ENCODE measurements around the gene MTHFSD. TPM values are rescaled to one million over a fixed set of nuclear protein-coding genes. Genes with fewer than 3 reads are reported as not detected.

MTHFSD gene
- total and polyA plus RNA-seq, 7 donors: 5.5 to 18.8 (median 10.9) TPM

DNA sequence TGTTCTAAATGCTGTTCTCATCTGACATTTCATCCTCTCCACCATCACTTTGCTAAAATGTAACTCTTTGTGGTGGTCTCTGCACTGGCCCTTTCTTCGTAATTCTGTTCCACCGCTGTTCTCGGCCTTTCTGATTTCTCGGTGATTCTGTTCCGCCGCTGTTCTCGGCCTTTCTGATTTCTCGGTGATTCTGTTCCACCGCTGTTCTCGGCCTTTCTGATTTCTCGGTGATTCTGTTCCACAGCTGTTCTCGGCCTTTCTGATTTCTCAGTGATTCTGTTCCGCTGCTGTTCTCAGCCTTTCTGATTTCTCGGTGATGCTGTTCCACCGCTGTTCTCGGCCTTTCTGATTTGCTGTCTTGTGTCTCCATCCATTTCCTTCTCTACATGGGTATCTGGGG is 32.4 kb downstream of the MTHFSD start:
- WGBS, 2 donors: 85 to 90% methylated on average over 16 of the region's 16 CpGs
- DNase-seq: peak; percentile 63
- peaks cover 0 to 4% (median 3%) of the 10 kb centered on the region in 3 donors for H3K27me3 ChIP-seq

DNA sequence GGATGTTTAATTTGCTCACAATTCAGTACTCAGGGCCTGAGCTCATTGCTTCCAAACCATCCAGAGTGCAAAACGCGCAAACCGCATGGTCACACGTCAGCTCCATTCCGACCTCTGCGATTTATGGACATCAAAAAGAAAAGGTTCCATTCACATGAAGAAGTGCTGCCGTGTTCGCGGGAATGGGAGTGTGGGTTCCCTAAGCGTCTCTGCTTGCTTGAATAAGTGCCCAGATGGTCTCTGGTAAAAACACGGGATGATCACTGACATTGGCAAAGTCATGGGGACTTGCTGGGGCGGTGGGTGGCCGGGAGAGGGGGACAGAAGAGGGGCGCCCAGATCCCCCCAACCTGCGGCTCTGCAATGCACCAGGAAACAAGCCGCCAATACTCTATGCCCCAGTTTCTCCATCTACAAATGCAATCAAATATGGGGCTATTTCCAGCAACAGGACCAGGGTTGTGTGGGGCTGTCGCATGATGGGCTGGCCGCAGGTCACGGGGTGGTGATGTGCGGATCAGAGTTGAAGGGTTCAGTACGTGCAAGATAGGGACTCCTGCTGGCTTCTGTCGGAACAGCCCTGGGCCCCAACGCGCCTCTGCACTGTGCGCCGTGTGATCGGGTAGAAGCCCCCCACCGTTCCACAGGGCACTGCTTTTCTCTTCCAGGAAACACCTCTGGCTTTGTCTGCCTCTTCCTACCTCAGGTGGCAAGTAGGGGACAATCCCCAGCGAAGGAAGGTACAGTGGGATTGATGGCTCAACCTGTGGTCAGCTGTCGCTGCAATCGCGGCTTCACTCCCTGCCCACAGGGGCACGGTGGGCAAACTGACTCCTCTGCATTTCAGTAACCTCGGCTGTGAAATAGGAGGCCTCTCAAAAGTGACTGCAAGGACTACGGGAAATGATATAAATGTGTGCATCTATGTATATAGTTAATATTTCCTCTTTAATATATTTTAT is 33.5 kb downstream of the MTHFSD start:
- 81 to 82% methylated on average over 35 of the region's 35 CpGs for WGBS, 2 donors
- DNase-seq: peak; percentile 69
- Histone ChIP-seq H3K4me3 (no peak overlapping the region), H3K9me3 (no peaks in the 10 kb centered on the region), H3K27me3 (peaks cover 3 to 4% (median 3%) of the 10 kb centered on the region in 3 donors), H3K36me3 (peaks cover 0 to 4% (median 0%) of the 10 kb centered on the region in 4 donors), H3K4me1 (peaks cover 0 to 42% (median 37%) of the 10 kb centered on the region in 4 donors), H3K27ac (no peak overlapping the region)
- intact Hi-C loops (cut with DNase I): loop anchor here (2.0 kb wide), 1 partner anchor 703 kb away; no protein-coding TSS in a partner anchor
- TF ChIP-seq POLR2A (IDR thresholded peaks at IDR 0.05) (no peak), POLR2AphosphoS5 (IDR thresholded peaks at IDR 0.05) (peak in 1 of 4 donors; percentile 23)

More for the DNA sequence above, 32.4 kb downstream of the MTHFSD start:
- Histone ChIP-seq H3K4me1 (peaks cover 0 to 32% (median 26%) of the 10 kb centered on the region in 4 donors), H3K27ac (no peak overlapping the region), H3K4me3 (no peak overlapping the region), H3K9me3 (no peaks in the 10 kb centered on the region), H3K36me3 (no peaks in the 10 kb centered on the region)
- intact Hi-C loops (cut with DNase I): no loop called here
- no peak for TF ChIP-seq EP300 (IDR thresholded peaks at IDR 0.05)
- TF ChIP-seq POLR2AphosphoS5 (IDR thresholded peaks at IDR 0.05): peak in 1 of 4 donors; percentile 25
- no peak for TF ChIP-seq POLR2A (IDR thresholded peaks at IDR 0.05)
- TF ChIP-seq, protein P1, sequence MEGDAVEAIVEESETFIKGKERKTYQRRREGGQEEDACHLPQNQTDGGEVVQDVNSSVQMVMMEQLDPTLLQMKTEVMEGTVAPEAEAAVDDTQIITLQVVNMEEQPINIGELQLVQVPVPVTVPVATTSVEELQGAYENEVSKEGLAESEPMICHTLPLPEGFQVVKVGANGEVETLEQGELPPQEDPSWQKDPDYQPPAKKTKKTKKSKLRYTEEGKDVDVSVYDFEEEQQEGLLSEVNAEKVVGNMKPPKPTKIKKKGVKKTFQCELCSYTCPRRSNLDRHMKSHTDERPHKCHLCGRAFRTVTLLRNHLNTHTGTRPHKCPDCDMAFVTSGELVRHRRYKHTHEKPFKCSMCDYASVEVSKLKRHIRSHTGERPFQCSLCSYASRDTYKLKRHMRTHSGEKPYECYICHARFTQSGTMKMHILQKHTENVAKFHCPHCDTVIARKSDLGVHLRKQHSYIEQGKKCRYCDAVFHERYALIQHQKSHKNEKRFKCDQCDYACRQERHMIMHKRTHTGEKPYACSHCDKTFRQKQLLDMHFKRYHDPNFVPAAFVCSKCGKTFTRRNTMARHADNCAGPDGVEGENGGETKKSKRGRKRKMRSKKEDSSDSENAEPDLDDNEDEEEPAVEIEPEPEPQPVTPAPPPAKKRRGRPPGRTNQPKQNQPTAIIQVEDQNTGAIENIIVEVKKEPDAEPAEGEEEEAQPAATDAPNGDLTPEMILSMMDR (IDR thresholded peaks at IDR 0.05): no peak

DNA sequence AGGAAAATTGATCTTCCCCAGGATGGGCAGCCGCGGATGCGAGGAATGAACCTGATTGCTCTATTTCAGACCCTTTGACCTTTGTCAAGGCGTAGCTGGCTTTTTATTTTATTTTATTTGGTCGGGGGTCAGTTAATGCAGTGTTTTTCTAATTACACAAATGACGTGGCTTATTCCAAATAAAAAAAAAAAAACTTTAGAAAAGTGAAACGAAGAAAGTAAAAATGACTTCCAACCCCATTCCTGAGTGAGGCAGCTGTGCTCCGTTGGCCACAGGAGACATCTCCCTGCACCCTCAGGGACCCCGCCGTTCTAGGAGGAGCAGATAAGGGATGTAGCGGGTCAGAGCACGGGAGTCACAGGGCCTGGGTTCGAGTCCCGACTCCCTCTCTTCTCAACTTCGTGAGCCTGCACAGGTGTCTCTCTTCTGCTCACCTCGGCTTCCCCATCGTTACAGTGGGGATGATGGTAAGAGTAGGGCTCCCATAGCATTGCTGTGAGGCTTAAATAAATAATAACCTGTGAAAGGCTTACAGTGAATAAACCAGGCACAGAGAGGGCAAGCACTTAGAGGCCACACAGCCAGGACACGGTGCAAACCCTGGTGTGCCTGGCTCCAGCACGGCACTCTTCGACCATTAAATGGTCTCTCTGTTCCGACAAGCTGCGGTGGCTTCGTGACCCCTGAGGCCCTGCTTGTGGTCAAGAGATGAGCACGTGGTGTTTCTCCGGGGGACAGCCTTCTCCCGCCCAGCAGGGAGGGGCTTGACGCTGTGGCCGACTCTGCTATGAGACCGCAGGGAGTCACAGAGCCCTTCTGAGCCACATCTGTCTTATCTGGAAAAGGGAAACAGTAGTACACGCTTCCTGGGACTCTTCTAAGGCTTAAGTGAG is 34.5 kb downstream of the MTHFSD start:
- peak; percentile 74 for DNase-seq
- H3K4me1 ChIP-seq: peaks cover 0 to 45% (median 38%) of the 10 kb centered on the region in 4 donors
- TF ChIP-seq EP300 (IDR thresholded peaks at IDR 0.05) (no peak), POLR2AphosphoS5 (IDR thresholded peaks at IDR 0.05) (peak in 1 of 4 donors; percentile 69)
- TF ChIP-seq, protein P1 (IDR thresholded peaks at IDR 0.05): no peak
- H3K9me3 ChIP-seq: no peaks in the 10 kb centered on the region
- H3K27ac ChIP-seq: peak overlapping the region in 1 of 4 donors; percentile 100
- WGBS, 2 donors: 49 to 50% methylated on average over 30 of the region's 30 CpGs
- H3K4me3 ChIP-seq: peak overlapping the region in 2 of 4 donors; percentile 29 to 37
- intact Hi-C loops (cut with DNase I): loop anchor here (1.0 to 2.0 kb wide), 2 partner anchors 447 to 702 kb away; no protein-coding TSS in a partner anchor
- peaks cover 0 to 7% (median 0%) of the 10 kb centered on the region in 4 donors for H3K36me3 ChIP-seq
- peaks cover 3 to 6% (median 3%) of the 10 kb centered on the region in 3 donors for H3K27me3 ChIP-seq

DNA sequence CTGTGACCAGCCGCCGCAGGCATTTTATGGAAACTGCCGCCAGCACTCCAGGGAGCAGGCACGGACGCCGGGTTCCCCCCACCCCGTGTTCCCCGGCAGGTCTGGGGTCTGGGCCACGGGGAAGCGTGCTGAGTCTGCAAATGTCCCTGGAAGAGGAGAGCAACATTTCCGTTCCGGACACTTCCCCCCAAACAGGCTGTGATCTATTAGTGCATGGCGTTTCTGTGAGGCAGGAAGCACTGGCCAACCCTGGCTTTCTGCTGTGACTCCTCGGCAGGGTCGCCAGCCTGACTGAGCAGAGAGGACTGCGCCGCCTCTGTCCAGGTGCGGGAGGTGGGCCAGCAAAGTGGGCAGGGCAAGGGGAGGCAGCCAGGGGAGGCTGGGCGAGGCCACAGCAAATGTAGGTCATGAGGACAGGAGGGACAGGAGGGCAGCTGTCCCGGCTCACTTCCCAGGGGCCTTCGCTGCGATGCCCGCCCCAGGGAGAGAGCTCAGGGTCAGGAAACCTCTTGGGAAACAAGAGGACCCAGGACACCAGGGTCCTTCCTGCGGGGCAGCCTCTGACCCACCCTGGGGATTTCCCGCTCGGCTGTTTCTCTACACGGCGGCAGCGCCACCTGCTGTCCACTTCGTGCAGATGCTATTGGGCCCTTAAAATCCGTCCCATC is 35.3 kb downstream of the MTHFSD start:
- H3K36me3 ChIP-seq: peaks cover 0 to 14% (median 6%) of the 10 kb centered on the region in 4 donors
- peak overlapping the region in 3 of 4 donors; percentile 99 to 100 (median 99) for H3K27ac ChIP-seq
- 14 to 16% methylated on average over 31 of the region's 31 CpGs for WGBS, 2 donors
- intact Hi-C loops (cut with DNase I): loop anchor here (1.0 to 2.0 kb wide), 3 partner anchors 363 to 701 kb away; no protein-coding TSS in a partner anchor
- peak; percentile 89 for DNase-seq
- TF ChIP-seq POLR2AphosphoS5 (IDR thresholded peaks at IDR 0.05): peak; percentile 30 to 87 (median 58)
- TF ChIP-seq, protein P1 (IDR thresholded peaks at IDR 0.05): peak; percentile 89 to 93 (median 90)
- no peak for TF ChIP-seq EP300 (IDR thresholded peaks at IDR 0.05)
- no peak for TF ChIP-seq POLR2A (IDR thresholded peaks at IDR 0.05)
- H3K4me1 ChIP-seq: peaks cover 0 to 45% (median 38%) of the 10 kb centered on the region in 4 donors
- no peaks in the 10 kb centered on the region for H3K9me3 ChIP-seq
- peaks cover 3 to 7% (median 3%) of the 10 kb centered on the region in 3 donors for H3K27me3 ChIP-seq
- H3K4me3 ChIP-seq: peak overlapping the region; percentile 1 to 37 (median 22)
